ENCODE data around the gene RPS18. TPM values are rescaled to one million over a fixed set of nuclear protein-coding genes. Genes with fewer than 3 reads are reported as not detected.
A peak's percentile ranks its signal among the peaks of the same experiment; 100 is the strongest.
"Not testable (repeated sequence)": the region's sequence is repeated elsewhere in the genome, so short reads cannot be mapped to it uniquely, and the experiment has no call there.

The RPS18 gene
- total RNA-seq, 1 experiment from 2014 or later = 4,135 TPM

GRCh38 chr6:33251395-33252012, 20.4 kb upstream of the RPS18 start:
- Histone ChIP-seq H3K27me3 (ENCODE audit: control insufficient read depth, insufficient read depth, low read length) (peaks cover 20% of the 10 kb centered on the region), H3K4me3 (ENCODE audit: insufficient read depth, low read depth, low read length) (no peak overlapping the region)
- no peak for DNase-seq

DNA sequence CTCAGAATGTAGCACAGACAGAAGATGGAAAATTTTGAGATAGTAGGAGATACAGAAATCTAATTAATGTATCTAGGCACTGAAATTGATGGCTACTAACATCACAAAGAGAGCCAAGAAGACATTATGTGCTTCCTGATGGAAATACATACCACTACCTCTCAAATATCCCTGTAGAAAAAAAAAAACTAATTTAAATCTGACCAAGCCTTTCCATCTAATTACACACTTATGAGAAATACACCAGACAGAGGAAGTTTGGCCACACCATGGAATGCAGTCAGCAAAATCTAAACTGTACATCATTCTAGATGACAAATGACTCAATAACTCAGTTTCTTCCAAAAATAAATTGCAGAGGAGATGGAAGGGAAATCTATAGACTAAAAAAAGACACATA, 19.1 kb upstream of the RPS18 start:
- Histone ChIP-seq H3K36me3 (replicated peaks; ENCODE audit: control insufficient read depth, insufficient read depth, low read length) (no peaks in the 10 kb centered on the region; the same call in 1 of the 2 replicates), H3K27me3 (ENCODE audit: control insufficient read depth, insufficient read depth, low read length) (peaks cover 8% of the 10 kb centered on the region), H3K4me3 (ENCODE audit: insufficient read depth, low read depth, low read length) (no peak overlapping the region)
- no peak for DNase-seq

More at GRCh38 chr6:33251395-33252012, 20.4 kb upstream of the RPS18 start:
- H3K36me3 ChIP-seq (replicated peaks; ENCODE audit: control insufficient read depth, insufficient read depth, low read length) = no peaks in the 10 kb centered on the region; the same call in 1 of the 2 replicates

- no peak overlapping the region for H3K4me3 ChIP-seq (ENCODE audit: insufficient read depth, low read depth, low read length)
- H3K27me3 ChIP-seq (ENCODE audit: control insufficient read depth, insufficient read depth, low read length) = no peaks in the 10 kb centered on the region
- H3K36me3 ChIP-seq (replicated peaks; ENCODE audit: control insufficient read depth, insufficient read depth, low read length) = no peaks in the 10 kb centered on the region; the same call in 1 of the 2 replicates
- no peak for DNase-seq
These were observed 17.3 kb upstream of the RPS18 start for GRCh38 chr6:33254591-33254990.

DNA sequence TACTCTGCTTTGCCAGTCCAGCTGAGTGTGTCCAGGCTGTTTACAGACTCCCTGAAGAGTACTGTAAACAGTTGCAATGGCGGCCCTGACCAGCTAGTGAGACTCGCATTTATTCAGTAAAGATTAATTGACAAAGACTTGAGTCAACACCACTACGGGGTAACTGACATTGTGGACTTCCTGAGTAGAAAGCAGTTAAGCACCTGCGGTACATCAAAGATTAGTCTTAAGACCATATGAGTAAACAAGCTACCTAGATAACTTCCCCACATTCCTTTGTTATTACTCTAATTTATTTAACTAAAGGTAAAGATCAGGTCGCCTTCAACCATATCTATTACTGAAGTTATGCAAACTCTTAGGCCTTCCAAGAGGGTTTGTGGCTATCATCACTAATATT, 12.8 kb upstream of the RPS18 start:
- Histone ChIP-seq H3K36me3 (replicated peaks; ENCODE audit: control insufficient read depth, insufficient read depth, low read length) (peaks cover 9% of the 10 kb centered on the region), H3K27me3 (ENCODE audit: control insufficient read depth, insufficient read depth, low read length) (no peaks in the 10 kb centered on the region), H3K4me3 (ENCODE audit: insufficient read depth, low read depth, low read length) (no peak overlapping the region)
- DNase-seq = no peak

DNA sequence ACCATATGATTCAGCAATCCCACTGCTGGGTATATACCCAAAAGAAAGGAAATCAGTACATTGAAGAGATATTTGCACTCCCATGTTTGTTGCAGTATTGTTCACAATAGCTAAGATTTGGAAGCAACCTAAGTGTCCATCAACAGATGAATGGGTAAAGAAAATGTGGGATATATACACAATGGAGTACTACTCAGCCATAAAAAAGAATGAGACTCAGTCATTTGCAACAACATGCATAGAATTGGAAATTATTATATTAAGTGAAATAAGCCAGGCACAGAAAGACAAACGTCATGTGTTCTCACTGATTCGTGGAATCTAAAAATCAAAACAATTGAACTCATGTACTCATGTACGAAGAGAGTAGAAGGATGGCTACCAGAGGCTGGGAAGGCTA, 9.4 kb upstream of the RPS18 start:
- not testable (repeated sequence) for DNase-seq; H3K4me3 ChIP-seq (ENCODE audit: insufficient read depth, low read depth, low read length); H3K27me3 ChIP-seq (ENCODE audit: control insufficient read depth, insufficient read depth, low read length)
- peaks cover 18% of the 10 kb centered on the region for H3K36me3 ChIP-seq (replicated peaks; ENCODE audit: control insufficient read depth, insufficient read depth, low read length)

- Histone ChIP-seq H3K4me3 (ENCODE audit: insufficient read depth, low read depth, low read length) (no peak overlapping the region), H3K36me3 (replicated peaks; ENCODE audit: control insufficient read depth, insufficient read depth, low read length) (peaks cover 27% of the 10 kb centered on the region), H3K27me3 (ENCODE audit: control insufficient read depth, insufficient read depth, low read length) (no peaks in the 10 kb centered on the region)
- no peak for DNase-seq
These were observed 7.9 kb upstream of the RPS18 start for GRCh38 chr6:33264015-33264414.

GRCh38 chr6:33271117-33271467, 783 bp upstream of the RPS18 start:
- H3K36me3 ChIP-seq (replicated peaks; ENCODE audit: control insufficient read depth, insufficient read depth, low read length) = peaks cover 51% of the 10 kb centered on the region
- DNase-seq = no peak
- H3K4me3 ChIP-seq (ENCODE audit: insufficient read depth, low read depth, low read length) = peak overlapping the region; percentile 97
- H3K27me3 ChIP-seq (ENCODE audit: control insufficient read depth, insufficient read depth, low read length) = no peaks in the 10 kb centered on the region

DNA sequence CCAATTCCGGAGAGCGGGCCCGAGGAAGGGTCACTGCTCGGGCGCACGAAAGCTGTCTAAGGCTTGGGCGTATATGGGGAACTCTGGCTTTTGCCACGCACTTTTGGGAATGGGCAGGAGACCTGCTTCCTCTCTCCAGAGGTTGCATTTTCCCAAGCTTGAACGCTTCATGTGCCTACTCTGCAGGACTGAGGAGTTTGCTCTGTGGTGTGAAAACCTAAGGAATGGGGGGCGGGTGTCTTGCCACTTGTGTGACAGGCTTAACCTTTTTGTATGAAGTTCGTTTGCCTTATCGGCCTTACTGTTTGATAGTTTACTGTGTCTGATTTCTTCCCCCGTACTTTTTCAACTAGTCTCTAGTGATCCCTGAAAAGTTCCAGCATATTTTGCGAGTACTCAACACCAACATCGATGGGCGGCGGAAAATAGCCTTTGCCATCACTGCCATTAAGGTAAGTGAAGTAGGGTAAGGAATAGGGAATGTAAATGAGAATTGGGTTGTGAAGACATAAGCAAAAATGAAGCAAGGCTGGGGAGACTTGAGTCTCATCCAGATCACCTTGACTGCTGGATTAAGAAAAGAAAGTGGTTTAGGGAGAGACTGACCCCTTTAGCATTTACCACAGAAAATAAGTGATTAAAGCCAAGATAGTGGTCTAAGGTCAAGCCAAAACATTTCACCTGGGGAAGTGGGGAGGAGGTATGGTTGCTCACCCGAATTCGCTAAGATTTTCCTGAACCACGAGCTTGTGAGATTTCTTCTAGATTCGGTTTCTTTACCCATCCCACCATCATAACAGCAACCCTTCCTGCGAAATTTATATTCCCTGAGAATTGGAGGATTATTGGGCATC, 627 bp downstream of the RPS18 start:
- H3K36me3 ChIP-seq (replicated peaks; ENCODE audit: control insufficient read depth, insufficient read depth, low read length) = peaks cover 47% of the 10 kb centered on the region
- H3K27me3 ChIP-seq (ENCODE audit: control insufficient read depth, insufficient read depth, low read length) = no peaks in the 10 kb centered on the region
- H3K4me3 ChIP-seq (ENCODE audit: insufficient read depth, low read depth, low read length) = peak overlapping the region; percentile 97
- no peak for DNase-seq

DNA sequence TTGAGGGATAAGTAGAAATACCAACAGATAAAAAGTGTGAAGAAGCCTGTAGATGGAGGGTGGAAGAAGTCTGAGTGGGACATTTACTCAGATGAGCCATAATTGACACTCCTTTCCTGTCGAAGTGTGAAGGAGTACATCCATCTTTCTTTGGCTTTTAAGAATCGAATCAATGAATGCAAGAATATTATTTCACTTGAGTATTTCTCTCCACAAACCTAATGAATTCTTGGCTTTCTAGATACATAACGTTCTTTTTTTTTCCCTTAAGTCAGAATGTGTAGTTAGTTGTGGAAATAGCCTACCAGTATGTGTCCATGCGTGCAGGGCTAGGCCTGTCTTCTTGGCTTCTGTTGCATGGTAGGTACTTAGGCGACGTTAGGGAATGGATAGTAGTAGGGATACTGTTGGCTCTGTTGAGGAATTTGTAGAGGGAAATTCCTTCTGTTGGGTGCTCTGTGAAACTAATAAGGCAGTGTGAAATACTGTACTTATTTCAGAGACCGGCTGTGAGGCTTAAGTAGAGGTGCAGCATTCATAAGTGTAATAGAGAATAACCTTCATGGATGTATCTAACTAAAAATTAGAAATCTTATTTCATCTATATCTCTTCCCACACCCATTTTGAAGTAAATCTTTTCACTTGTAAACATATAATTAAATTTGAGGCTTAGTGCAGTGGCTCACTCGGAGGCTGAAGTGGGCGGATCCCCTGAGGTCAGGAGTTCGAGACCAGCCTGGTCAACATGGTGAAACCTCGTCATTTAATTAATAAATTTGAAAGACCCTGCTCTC, 1.5 kb downstream of the RPS18 start:
- Histone ChIP-seq H3K36me3 (replicated peaks; ENCODE audit: control insufficient read depth, insufficient read depth, low read length) (peaks cover 40% of the 10 kb centered on the region), H3K4me3 (ENCODE audit: insufficient read depth, low read depth, low read length) (peak overlapping the region; percentile 97), H3K27me3 (ENCODE audit: control insufficient read depth, insufficient read depth, low read length) (no peaks in the 10 kb centered on the region)
- DNase-seq = no peak

- Histone ChIP-seq H3K27me3 (ENCODE audit: control insufficient read depth, insufficient read depth, low read length) (no peaks in the 10 kb centered on the region), H3K36me3 (replicated peaks; ENCODE audit: control insufficient read depth, insufficient read depth, low read length) (peaks cover 40% of the 10 kb centered on the region), H3K4me3 (ENCODE audit: insufficient read depth, low read depth, low read length) (peak overlapping the region; percentile 97; the same call in 1 of the 2 replicates)
- DNase-seq = no peak
These were observed 2.3 kb downstream of the RPS18 start for GRCh38 chr6:33273924-33274902.

- Histone ChIP-seq H3K36me3 (replicated peaks; ENCODE audit: control insufficient read depth, insufficient read depth, low read length) (peaks cover 40% of the 10 kb centered on the region), H3K4me3 (ENCODE audit: insufficient read depth, low read depth, low read length) (peak overlapping the region; percentile 72)
- not testable (repeated sequence) for H3K27me3 ChIP-seq (ENCODE audit: control insufficient read depth, insufficient read depth, low read length)
- DNase-seq = peak; percentile 49
These were observed 4.1 kb downstream of the RPS18 start for GRCh38 chr6:33275795-33276580.

- Histone ChIP-seq H3K4me3 (ENCODE audit: insufficient read depth, low read depth, low read length) (peak overlapping the region; percentile 72), H3K36me3 (replicated peaks; ENCODE audit: control insufficient read depth, insufficient read depth, low read length) (peaks cover 40% of the 10 kb centered on the region), H3K27me3 (ENCODE audit: control insufficient read depth, insufficient read depth, low read length) (no peaks in the 10 kb centered on the region)
- peak; percentile 61 for DNase-seq
These were observed 4.6 kb downstream of the RPS18 start for GRCh38 chr6:33276581-33276863.

DNA sequence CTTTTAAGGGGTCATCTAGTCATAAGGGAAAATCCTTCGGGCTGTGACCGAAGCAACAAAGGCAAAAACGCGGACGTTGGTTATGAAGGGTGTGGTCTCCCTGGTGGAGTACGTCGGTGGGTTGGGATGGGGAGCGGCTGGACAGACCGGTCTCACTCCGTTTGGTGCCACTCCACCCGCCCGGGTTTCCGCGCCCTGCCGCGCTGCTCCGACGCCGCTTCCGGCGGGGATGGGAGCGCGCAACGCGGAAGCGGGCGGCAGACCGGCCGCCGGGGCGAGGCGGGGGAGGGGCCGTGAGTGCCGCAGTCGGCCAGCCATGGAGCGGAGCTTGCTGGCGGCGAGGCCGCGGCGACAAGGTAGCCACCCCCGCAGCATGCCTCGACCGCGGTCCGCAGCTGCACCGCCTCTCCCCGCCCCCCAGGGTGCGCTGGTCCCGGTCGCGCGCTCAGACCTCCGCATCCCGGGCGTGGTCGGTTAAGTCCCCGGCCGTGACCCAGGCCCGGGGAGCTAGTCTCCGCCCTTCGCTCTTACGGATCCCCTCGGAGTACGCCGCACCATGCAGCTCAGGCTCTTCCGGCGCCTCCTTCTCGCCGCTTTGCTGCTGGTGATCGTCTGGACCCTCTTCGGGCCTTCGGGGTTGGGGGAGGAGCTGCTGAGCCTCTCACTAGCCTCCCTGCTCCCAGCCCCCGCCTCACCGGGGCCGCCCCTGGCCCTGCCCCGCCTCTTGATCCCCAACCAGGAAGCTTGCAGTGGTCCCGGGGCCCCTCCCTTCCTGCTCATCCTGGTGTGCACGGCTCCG, 5.2 kb downstream of the RPS18 start, which contains the start of gene B3GALT4:
B3GALT4 (plus strand) TSS at position 260 of the 799 bp plus-strand sequence; CDS start at position 557, 297 bp downstream.
- H3K4me3 ChIP-seq (ENCODE audit: insufficient read depth, low read depth, low read length) = peak within 1 kb of the TSS; percentile 72
- DNase-seq = peak; percentile 98
- H3K36me3 ChIP-seq (replicated peaks; ENCODE audit: control insufficient read depth, insufficient read depth, low read length) = peaks cover 40% of the 10 kb centered on the region
- H3K27me3 ChIP-seq (ENCODE audit: control insufficient read depth, insufficient read depth, low read length) = no peaks in the 10 kb centered on the region

Measured in H7 (cell line).